ENCODE measurements around the gene FARSB.
"Not testable (repeated sequence)": the region's sequence is repeated elsewhere in the genome, so short reads cannot be mapped to it uniquely, and the experiment has no call there.

The FARSB gene

DNA sequence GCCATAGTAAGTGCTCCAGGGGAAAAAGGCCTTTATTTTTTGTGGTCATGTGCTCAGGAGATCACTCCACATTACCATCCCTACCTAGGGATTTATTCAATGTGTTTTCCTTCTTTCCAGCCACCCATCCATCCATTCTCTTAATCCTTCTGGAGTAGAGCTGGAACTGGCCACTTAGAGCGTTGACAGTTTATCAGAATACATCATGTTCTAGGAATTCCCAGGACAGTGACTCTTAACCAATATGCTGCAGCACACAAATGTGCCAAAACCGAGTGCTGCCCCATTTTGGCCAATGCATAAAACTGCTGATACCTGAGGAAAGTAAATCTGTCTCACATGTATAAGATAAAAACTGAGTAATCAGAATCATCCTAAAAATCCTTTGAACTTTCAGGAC is 63.7 kb downstream of the FARSB start:
- TF ChIP-seq, protein P1, sequence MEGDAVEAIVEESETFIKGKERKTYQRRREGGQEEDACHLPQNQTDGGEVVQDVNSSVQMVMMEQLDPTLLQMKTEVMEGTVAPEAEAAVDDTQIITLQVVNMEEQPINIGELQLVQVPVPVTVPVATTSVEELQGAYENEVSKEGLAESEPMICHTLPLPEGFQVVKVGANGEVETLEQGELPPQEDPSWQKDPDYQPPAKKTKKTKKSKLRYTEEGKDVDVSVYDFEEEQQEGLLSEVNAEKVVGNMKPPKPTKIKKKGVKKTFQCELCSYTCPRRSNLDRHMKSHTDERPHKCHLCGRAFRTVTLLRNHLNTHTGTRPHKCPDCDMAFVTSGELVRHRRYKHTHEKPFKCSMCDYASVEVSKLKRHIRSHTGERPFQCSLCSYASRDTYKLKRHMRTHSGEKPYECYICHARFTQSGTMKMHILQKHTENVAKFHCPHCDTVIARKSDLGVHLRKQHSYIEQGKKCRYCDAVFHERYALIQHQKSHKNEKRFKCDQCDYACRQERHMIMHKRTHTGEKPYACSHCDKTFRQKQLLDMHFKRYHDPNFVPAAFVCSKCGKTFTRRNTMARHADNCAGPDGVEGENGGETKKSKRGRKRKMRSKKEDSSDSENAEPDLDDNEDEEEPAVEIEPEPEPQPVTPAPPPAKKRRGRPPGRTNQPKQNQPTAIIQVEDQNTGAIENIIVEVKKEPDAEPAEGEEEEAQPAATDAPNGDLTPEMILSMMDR (IDR thresholded peaks at IDR 0.05; ENCODE audit: insufficient read depth, low read depth, low read length, missing control alignments) = no peak
- no peak overlapping the region for H3K4me3 ChIP-seq (ENCODE audit: low read depth, low read length)
- no peak for DNase-seq (ENCODE audit: low read depth)

DNA sequence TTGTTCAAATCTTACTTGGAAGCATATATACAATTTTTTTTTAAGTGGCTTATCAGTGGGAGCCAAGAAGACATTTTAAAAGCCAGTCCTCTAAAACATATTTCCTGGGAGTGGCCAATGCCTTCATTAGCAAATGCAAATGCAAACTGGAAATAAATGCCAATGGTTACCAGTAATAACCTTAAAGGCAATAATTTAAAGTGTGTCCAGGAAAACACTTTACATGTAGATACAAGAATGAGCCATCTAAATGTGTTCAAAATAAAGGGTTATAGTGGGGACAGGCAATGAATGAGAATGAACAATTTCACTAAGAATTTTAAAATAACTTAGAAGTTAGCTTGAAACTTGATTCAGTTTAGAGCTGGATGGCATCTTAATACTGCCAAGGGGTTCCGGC is 64.2 kb downstream of the FARSB start:
- no peak for DNase-seq (ENCODE audit: low read depth)
- H3K4me3 ChIP-seq (ENCODE audit: low read depth, low read length) = no peak overlapping the region
- TF ChIP-seq, protein P1 (IDR thresholded peaks at IDR 0.05; ENCODE audit: insufficient read depth, low read depth, low read length, missing control alignments) = no peak

DNA sequence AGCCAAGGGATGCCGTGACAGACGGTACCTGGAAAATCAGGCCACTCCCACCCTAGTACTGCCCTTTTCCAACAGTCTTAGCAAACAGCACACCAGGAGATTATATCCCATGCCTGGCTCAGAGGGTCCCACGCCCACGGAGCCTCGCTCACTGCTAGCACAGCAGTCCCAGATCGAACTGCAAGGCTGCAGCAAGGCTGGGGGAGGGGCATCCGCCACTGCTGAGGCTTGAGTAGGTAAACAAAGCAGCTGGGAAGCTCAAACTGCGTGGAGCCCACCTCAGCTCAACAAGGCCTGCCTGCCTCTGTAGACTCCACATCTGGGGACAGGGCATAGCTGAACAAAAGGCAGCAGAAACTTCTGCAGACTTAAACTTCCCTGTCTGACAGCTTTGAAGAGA is 71.3 kb downstream of the FARSB start:
- DNase-seq (ENCODE audit: low read depth) = not testable (repeated sequence)

DNA sequence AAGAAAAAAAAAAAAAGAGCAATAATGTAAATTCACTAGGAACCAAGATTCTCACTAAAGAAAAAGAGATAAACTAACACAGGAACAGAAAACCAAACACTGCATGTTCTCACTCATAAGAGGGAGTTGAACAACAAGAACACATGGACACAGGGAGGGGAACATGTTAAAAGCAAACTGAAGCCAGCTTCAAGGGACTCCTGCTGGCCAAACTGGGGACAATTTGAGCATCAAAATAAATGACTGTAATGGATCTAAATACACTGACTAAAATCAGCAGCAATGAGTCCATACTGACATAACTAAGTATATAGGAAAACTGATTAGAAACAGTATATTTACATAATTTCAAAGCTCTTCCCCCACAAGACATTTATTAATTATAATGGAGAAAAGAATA is 73.0 kb downstream of the FARSB start:
- TF ChIP-seq, protein P1 (IDR thresholded peaks at IDR 0.05; ENCODE audit: insufficient read depth, low read depth, low read length, missing control alignments) = no peak
- H3K4me3 ChIP-seq (ENCODE audit: low read depth, low read length) = no peak overlapping the region
- peak; percentile 21 for DNase-seq (ENCODE audit: low read depth)

More for the DNA sequence above, 71.3 kb downstream of the FARSB start:
- H3K4me3 ChIP-seq (ENCODE audit: low read depth, low read length) = not testable (repeated sequence)

DNA sequence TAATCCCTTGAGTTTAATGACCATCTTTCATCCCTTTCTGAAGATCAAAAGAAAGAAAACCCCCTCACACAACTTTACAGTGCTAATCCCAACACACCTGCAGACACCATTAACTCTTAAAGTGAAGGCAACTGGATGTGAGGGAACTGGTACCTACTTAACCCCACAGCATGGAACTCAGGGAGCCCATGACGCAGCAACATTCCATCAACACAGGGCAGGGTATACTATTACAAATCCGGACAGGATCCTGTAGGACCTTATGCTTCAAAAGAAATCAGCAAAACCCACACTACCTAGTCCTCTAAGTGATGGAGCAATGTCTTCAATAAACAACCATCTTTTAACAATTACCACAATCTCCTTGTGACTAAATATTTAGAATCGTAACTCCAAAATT is 78.6 kb downstream of the FARSB start:
- no peak for DNase-seq (ENCODE audit: low read depth)
- H3K4me3 ChIP-seq (ENCODE audit: low read depth, low read length) = no peak overlapping the region
- TF ChIP-seq, protein P1 (IDR thresholded peaks at IDR 0.05; ENCODE audit: insufficient read depth, low read depth, low read length, missing control alignments) = no peak

DNA sequence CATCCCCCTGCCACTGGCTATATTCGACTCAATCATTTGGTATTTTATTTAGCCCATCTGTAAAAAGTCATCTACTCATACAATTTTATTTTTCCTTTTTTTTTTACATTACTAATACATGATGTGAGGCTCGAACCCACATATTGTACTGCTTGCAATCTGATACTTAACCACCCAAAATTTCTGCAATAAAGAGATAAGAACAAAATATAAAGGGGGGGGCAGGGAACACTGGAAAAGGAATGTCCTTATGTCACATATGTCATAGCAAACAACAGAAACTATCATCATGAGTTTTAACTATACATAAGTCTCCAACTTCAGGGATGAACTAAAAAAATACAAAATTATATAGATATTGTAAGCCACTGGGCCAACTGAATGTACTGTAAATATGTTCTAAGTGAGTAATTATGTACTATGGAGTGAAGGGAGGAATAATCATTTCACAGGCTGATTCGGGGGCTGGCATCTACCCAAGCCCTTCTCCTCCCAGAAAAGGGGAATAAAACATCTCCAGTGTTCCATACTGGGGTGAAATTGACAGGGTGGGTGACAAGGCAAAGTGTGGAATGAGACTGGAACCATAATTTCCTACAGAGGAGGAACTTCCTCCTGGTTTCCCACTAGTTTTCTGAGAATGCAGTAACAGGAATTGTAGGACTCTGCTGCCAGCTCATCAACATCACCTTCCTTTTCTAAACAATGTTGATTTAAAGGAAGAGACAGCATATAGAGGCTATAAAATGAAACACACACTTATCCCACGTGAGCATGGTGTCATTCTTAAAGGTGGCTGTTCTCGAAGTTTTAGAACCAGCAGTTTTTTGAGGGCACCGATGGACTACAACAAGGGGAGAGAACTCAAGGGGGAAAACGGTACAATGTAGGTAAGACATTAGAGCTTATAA is 79.5 kb downstream of the FARSB start:
- TF ChIP-seq, protein P1 (IDR thresholded peaks at IDR 0.05; ENCODE audit: insufficient read depth, low read depth, low read length, missing control alignments) = no peak
- H3K4me3 ChIP-seq (ENCODE audit: low read depth, low read length) = no peak overlapping the region
- no peak for DNase-seq (ENCODE audit: low read depth)

DNA sequence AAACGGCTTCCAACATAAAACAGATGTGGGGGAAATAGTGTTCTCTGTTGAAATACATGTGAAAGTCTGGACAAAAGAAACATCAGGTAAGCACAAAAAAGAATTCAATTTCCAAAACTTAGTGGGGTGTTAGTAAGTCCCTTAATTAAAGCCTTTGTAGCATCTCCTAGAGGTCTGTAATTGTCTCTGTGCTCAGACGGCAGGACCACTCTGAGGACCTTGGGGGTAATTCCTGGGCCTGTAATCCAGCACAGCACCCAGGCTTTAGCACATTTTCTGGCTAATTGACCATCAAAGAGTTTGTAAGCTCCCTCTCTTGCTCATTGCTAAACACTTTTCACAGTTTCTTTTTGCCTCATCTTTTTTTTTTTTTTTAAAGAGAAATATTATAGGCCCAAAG is 80.3 kb downstream of the FARSB start:
- no peak overlapping the region for H3K4me3 ChIP-seq (ENCODE audit: low read depth, low read length)
- TF ChIP-seq, protein P1 (IDR thresholded peaks at IDR 0.05; ENCODE audit: insufficient read depth, low read depth, low read length, missing control alignments) = no peak
- no peak for DNase-seq (ENCODE audit: low read depth)

All from GM12865 (cell line).